ENCODE results near the gene EIF4G3.
"Not testable (repeated sequence)": the region's sequence is repeated elsewhere in the genome, so short reads cannot be mapped to it uniquely, and the experiment has no call there.

Gene EIF4G3

GRCh38 chr1:20875198-20875973 lies 301.3 kb downstream of the EIF4G3 start:
- no peak for DNase-seq (ENCODE audit: low spot score)

DNA sequence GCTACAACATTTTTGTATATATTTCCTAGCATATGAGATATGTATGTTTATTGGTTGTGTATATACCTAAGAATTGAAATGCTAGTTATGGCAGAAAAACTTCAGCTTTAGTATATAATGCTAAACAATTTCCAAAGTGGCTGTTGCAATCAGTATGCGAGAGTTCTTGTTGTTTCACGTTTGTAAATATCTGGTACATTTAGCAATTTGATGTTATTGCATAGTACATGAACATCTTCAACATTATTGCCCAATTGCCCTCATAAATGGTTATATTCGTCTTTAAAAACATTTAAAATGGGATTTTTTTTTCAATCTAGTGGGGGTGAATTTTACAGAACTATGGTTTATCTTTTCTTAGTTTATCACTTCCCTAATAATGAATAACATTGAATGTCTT lies 303.4 kb downstream of the EIF4G3 start:
- DNase-seq (ENCODE audit: low spot score), result no peak

DNA sequence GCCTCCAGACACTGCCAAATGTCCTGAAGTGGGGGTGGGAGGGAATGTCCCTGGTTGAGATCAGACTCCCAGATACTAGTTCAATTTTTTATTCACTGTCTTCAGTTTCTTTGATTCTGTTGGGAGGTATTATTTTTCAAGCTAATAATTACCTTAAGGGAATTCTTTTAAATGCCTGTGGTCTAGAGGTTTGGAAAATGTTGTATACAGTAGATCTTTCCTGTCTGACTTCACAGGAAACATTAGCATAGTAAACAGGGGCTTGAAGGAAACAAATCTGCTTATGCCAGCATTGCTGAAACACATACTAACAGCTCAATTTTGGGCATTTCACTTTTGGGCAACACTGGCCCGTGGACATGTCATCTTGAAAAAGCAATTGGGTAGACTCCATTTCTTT lies 305.3 kb downstream of the EIF4G3 start:
- DNase-seq (ENCODE audit: low spot score), result no peak

DNA sequence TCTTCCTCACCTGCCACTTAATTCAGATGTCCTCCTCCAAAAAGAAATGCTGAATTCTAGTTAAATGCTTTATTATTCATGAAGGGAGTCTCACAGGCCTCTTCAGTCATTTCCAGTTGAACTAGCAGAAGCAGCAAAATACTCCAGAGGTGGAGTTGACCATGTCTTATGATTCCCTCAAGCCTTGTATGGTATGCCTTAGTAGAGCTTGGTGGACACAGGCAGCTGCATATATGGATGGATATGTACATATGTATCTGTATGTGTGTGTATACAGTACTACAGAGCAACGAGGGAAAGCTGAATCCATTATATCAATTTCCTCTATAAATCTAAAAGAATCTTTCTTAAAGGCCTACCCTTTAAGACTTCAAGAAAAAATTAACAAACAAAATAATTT lies 306.0 kb downstream of the EIF4G3 start:
- no peak for DNase-seq (ENCODE audit: low spot score)

GRCh38 chr1:20868263-20868662 lies 308.4 kb downstream of the EIF4G3 start:
- no peak for DNase-seq (ENCODE audit: low spot score)

GRCh38 chr1:20867847-20868246 lies 308.9 kb downstream of the EIF4G3 start:
- no peak for DNase-seq (ENCODE audit: low spot score)

DNA sequence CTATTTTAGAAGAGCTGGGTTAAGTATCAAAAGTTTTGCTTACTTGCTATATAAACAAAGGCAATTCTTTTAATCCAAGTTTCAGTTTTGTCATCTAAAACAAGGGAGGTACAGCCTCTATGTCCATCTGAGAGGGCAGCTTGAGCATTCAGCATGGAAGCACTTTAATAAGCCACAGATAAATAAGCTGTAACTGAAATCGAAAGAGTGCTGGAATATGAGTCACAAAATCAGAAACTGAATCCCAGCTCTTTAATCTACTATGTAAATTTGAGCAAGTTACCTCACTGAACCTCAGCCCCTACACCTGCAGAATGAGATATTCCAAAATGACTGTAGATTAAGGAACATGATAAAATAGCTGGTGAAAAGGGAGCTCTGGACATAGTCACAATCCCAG lies 309.6 kb downstream of the EIF4G3 start:
- peak; percentile 32 for DNase-seq (ENCODE audit: low spot score)

GRCh38 chr1:20865001-20865400 lies 311.7 kb downstream of the EIF4G3 start:
- no peak for DNase-seq (ENCODE audit: low spot score)

DNA sequence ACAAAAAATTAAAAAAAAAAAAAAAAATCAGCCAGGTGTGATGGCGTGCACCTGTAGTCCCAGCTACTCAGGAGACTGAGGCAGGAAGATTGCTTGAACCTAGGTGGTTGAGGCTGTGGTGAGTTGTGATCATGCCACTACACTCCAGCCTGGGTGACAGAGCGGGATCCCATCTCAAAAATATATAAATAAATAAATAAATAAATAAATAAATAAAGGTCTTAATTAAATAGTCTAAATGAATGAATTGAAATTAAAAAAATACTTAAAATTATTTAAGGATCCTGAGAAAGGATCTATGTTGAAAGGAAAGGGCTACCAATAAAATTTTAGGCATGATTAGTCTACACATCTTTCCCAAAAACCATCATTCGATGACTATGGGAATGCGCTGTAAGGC lies 322.2 kb downstream of the EIF4G3 start:
- no peak for DNase-seq (ENCODE audit: low spot score)

GRCh38 chr1:20851791-20852190 lies 324.9 kb downstream of the EIF4G3 start:
- DNase-seq (ENCODE audit: low spot score), result not testable (repeated sequence)

GRCh38 chr1:20850021-20850420 lies 326.7 kb downstream of the EIF4G3 start:
- no peak for DNase-seq (ENCODE audit: low spot score)

- no peak for DNase-seq (ENCODE audit: low spot score)
Observed at GRCh38 chr1:20849100-20849499, 327.6 kb downstream of the EIF4G3 start.

DNA sequence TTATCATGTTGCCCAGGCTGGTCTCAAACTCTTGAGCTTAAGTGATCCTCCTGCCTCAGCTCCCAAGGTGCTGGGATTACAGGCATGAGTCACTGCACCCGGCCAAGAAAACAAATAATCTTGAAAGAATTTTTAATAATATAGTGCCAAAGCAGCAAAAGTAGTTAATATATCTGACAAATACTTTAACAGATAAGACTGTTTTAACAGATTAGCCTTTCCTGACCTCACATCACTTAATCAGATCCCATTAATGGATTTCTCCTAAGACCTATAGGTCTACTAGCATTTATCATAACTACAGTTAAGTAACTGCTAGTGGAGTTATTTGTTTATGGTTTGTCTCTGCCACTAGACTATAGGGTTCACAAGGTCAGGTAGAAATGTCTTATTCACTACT lies 328.5 kb downstream of the EIF4G3 start:
- no peak for DNase-seq (ENCODE audit: low spot score)

DNA sequence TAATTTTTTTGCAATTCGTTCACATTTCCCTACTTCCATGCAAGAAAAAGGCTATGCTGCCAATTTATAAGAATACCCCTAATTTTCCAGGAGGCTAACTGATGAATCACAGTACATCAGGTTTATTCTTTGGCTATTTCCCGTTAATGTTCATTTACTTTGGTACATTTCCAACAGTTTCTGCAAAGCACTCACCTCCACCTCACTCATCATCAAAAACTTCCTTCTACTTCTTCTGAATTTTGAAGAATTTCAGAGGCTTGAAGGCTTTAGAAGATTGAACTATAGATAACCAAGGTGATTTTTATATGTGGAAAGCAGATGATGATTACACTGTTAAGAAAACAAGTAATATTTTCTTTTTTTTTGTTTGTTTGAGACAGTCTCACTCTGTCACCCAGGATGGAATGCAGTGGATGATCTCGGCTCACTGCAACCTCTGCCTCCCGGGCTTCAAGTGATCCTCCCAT lies 329.1 kb downstream of the EIF4G3 start:
- DNase-seq (ENCODE audit: low spot score), result no peak

- DNase-seq (ENCODE audit: low spot score), result no peak
Observed at GRCh38 chr1:20846461-20847374, 330.0 kb downstream of the EIF4G3 start.

DNA sequence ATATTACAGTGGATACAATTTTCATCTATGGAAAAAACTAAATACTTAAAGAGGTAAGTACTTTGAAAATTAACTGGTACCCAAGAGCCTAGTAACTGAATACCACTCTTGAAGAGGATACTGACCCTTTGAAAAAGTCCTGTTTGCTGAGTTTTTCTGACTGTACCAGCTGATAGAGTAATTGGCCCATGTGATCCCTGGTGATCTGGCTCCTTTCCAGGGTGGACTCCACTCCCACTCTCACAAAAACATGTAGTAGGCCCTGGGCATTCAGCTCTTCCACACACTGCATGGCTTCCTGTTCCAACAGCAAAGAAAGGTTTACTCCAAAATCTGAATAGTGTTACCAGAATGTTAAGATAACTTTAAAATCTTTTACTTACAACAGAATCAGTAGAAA lies 336.0 kb downstream of the EIF4G3 start:
- DNase-seq (ENCODE audit: low spot score), result no peak

DNA sequence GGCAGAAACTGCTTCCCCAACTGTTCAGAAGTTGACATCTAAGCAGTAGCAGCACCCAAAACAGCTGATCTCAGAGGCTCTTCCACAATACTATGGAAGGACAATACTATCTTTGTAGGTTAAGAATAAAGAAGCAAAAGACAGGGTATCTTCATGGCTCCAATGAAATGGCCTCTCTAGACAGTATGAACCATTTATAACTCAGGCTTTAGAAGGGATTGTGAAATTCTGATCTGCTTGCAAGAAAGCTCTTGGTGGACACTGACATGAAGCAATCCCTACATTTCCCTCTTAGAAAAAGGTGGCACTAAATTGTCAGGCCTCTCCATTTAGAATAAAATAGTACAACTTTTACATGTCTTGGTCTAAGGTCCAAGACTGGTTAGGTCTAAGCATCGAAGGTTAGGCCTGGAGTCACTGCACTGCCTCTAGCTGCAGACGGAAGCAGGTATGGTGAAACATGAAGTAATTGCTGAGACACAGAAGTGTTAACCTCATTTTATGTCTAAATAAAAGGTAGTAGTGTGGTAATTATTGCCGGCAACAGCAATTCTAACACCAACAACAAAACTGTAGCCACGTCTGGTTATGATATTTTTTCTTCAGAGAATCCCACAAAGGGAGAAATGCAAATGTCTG lies 339.0 kb downstream of the EIF4G3 start:
- DNase-seq (ENCODE audit: low spot score), result no peak

- DNase-seq (ENCODE audit: low spot score), result no peak
Observed at GRCh38 chr1:20836230-20836629, 340.5 kb downstream of the EIF4G3 start.

- DNase-seq (ENCODE audit: low spot score), result no peak
Observed at GRCh38 chr1:20834780-20835179, 341.9 kb downstream of the EIF4G3 start.

- no peak for DNase-seq (ENCODE audit: low spot score)
Observed at GRCh38 chr1:20834192-20834591, 342.5 kb downstream of the EIF4G3 start.

GRCh38 chr1:20830378-20830777 lies 346.3 kb downstream of the EIF4G3 start:
- no peak for DNase-seq (ENCODE audit: low spot score)

GRCh38 chr1:20829946-20830345 lies 346.8 kb downstream of the EIF4G3 start:
- DNase-seq (ENCODE audit: low spot score), result no peak

DNA sequence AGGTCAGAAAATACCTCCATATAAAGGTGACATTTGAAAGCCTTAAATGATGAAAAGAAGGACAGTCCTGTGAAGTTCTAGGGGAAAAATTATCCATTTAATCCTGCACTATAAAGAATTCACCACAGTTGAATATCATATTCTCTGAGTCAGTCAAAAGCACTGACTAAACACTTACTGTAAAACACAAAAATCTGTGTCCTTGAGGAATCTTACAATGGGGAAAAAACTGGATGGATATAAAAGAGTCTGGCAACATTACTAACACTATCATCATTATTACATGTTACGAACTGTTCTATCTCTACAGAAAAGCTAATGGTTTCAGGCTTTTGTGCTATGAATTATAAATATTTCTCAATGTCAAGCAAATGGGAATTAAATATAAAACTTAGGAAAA lies 347.2 kb downstream of the EIF4G3 start:
- DNase-seq (ENCODE audit: low spot score), result no peak
